Mesendoderm (in vitro differentiated cells): ENCODE results near the gene GPR31.

Experiments used
- DNase-seq: peaks from one replicate; pipeline ENCODE4 v3.0.0; 2013
- H2AK5ac ChIP-seq: 2 replicates; pipeline ENCODE4 v1.6.1; 2013; ENCODE audit warnings: low read length, inconsistent platforms
- H2BK120ac ChIP-seq: 2 replicates; pipeline ENCODE4 v1.6.1; 2013; ENCODE audit warnings: low read depth, mild to moderate bottlenecking, low read length, moderate library complexity, mixed read lengths
- H2BK15ac ChIP-seq: replicated peaks from 2 replicates; pipeline ENCODE4 v1.6.1; 2013; ENCODE audit warnings: low read depth, mild to moderate bottlenecking, moderate library complexity
- H2BK5ac ChIP-seq: 2 replicates; pipeline ENCODE4 v1.6.1; 2013; ENCODE audit warnings: low read length, inconsistent platforms
- H3K18ac ChIP-seq: 2 replicates; pipeline ENCODE4 v1.6.1; 2013; ENCODE audit warnings: mild to moderate bottlenecking, low read length, mixed read lengths
- H3K23ac ChIP-seq: one replicate; pipeline ENCODE4 v1.6.1; 2013; ENCODE audit warnings: low read length
- H3K27ac ChIP-seq: 2 replicates; pipeline ENCODE4 v1.5.1; 2013; ENCODE audit warnings: low read depth, mild to moderate bottlenecking, inconsistent platforms, low read length, moderate library complexity
- H3K27me3 ChIP-seq: 2 replicates; pipeline ENCODE4 v1.6.1; 2013; ENCODE audit warnings: low read length, control low read depth, mild to moderate bottlenecking, inconsistent platforms; ENCODE audit not compliant: insufficient read depth, poor library complexity
- H3K36me3 ChIP-seq: 2 replicates; pipeline ENCODE4 v1.6.1; 2013; ENCODE audit warnings: low read length, inconsistent platforms; ENCODE audit not compliant: control insufficient read depth, insufficient read depth
- H3K4ac ChIP-seq: one replicate; pipeline ENCODE4 v1.6.1; 2013; ENCODE audit warnings: low read depth, mild to moderate bottlenecking, low read length, moderate library complexity
- H3K4me1 ChIP-seq: 2 replicates; pipeline ENCODE4 v1.6.1; 2013; ENCODE audit warnings: low read depth, low read length, inconsistent platforms; ENCODE audit not compliant: control insufficient read depth
- H3K4me2 ChIP-seq: 2 replicates; pipeline ENCODE4 v1.6.1; 2013; ENCODE audit warnings: low read length
- H3K4me3 ChIP-seq: 2 replicates; pipeline ENCODE4 v1.5.1; 2013; ENCODE audit warnings: mild to moderate bottlenecking, low read length
- H3K56ac ChIP-seq: one replicate; pipeline ENCODE4 v1.6.1; 2013; ENCODE audit warnings: low read length
- H3K79me1 ChIP-seq: 2 replicates; pipeline ENCODE4 v1.6.1; 2013; ENCODE audit warnings: low read length, inconsistent platforms
- H3K79me2 ChIP-seq: 2 replicates; pipeline ENCODE4 v1.6.1; 2013; ENCODE audit warnings: mild to moderate bottlenecking, low read length; ENCODE audit not compliant: control insufficient read depth, insufficient read depth
- H3K9ac ChIP-seq: 2 replicates; pipeline ENCODE4 v1.6.1; 2013; ENCODE audit warnings: low read length, inconsistent platforms
- H4K5ac ChIP-seq: one replicate; pipeline ENCODE4 v1.6.1; 2013; ENCODE audit warnings: low read length
- H4K8ac ChIP-seq: one replicate; pipeline ENCODE4 v1.6.1; 2013; ENCODE audit warnings: low read depth, mild to moderate bottlenecking, control low read depth, low read length, moderate library complexity
- WGBS: extraction: QIAGEN DNeasy Blood & Tissue Kit; methylation state at CpG from one replicate; pipeline ENCODE4 v1.1.7; 2013; ENCODE audit warnings: low lambda C conversion rate, missing lambda C conversion rate; ENCODE audit not compliant: insufficient coverage; ENCODE audit errors: extremely low coverage; 5-methylcytosine and 5-hydroxymethylcytosine counted together

The GPR31 gene

DNA sequence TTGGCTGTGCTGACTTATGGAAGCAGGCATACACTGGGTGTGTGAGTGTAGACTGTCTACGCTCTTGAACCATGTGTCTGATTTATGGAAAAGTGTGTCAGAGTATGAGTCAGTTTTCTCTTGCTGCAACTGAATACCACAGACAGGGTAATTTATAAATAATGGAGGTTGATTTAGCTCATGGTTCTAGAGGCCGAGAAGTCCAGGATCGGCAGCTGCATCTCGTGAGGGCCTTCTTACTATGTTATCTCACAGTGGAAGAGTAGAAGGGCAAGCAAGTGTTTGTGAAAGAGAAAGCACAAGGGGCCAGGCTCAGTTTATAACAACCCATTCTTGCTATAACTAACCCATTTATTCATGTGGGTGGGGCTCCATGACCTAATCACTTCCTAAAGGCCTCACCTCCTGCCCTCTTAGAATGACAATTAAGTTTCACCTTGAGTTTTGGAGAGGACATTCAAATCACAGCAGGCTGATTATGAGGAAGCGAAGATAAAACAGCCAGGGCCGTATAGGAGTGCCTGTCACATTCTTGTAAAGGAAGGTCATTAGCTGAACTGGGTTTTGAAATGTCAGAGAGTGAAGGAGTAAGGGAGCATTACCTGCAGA is 6.7 kb downstream of the GPR31 start:
- DNase-seq, result peak; percentile 90
- Histone ChIP-seq H3K4me2 (no peak overlapping the region), H2BK15ac (no peak overlapping the region), H3K56ac (no peak overlapping the region), H3K23ac (no peak overlapping the region), H3K4me1 (peaks cover 3% of the 10 kb centered on the region), H3K27ac (no peak overlapping the region), H2BK120ac (no peak overlapping the region), H2AK5ac (no peak overlapping the region), H3K79me1 (no peaks in the 10 kb centered on the region), H3K79me2 (no peaks in the 10 kb centered on the region), H3K18ac (no peak overlapping the region), H3K4me3 (no peak overlapping the region), H3K4ac (no peak overlapping the region), H4K8ac (no peak overlapping the region), H2BK5ac (no peak overlapping the region), H3K27me3 (no peaks in the 10 kb centered on the region), H3K36me3 (no peaks in the 10 kb centered on the region), H4K5ac (no peak overlapping the region), H3K9ac (no peak overlapping the region)
- WGBS, result no CpG with 5 or more reads among the region's 6 CpGs

DNA sequence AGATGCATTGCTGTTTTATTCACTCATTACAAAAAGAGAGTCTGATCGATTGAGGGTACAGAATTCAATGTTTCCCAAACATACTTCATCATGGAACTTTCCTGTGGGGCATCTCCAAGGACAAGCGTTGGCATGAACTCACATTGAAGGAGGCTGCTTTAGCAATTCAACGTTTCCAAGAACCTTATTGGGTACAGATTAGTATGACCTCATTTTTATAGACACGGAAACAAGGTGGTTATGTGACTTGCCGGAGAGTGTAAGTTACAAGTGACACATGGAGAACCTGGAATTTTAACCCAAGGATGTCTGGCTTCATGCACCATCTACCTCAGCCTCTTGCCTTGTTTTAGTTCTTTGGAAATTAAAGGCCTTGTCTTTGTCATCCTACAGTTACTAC is 8.8 kb downstream of the GPR31 start:
- Histone ChIP-seq H3K79me2 (no peaks in the 10 kb centered on the region), H3K4me1 (peaks cover 3% of the 10 kb centered on the region), H3K56ac (no peak overlapping the region), H3K27ac (no peak overlapping the region), H3K36me3 (no peaks in the 10 kb centered on the region), H2BK15ac (no peak overlapping the region), H4K8ac (no peak overlapping the region), H3K9ac (no peak overlapping the region), H3K18ac (no peak overlapping the region), H3K4me2 (no peak overlapping the region), H2BK120ac (no peak overlapping the region), H3K27me3 (no peaks in the 10 kb centered on the region), H3K79me1 (no peaks in the 10 kb centered on the region), H3K23ac (no peak overlapping the region), H3K4me3 (no peak overlapping the region), H4K5ac (no peak overlapping the region), H3K4ac (no peak overlapping the region), H2AK5ac (no peak overlapping the region), H2BK5ac (no peak overlapping the region)
- no peak for DNase-seq
- no CpG with 5 or more reads among the region's 5 CpGs for WGBS

DNA sequence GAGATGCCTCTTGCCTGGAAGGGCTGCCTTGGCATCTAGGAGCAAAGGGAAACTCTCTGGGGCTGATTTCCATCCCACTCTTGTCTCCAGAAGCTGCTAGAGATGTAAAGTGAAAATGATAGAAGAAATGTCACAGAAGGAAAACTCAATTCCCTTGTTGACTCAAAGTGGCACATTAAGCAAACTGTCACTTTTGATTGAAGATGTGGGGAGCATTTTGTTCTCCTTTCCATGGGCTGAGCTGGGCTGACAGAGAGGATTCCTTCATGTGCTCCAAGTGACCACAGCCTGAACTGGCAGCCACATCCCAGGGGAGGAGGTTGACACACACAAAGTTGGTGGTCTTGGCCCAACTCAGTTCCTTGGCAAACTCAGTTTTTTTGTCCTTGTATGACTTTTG is 9.8 kb downstream of the GPR31 start:
- H2BK120ac ChIP-seq, result no peak overlapping the region
- H4K5ac ChIP-seq, result no peak overlapping the region
- no peak overlapping the region for H3K9ac ChIP-seq
- H3K4me3 ChIP-seq, result no peak overlapping the region
- H3K79me1 ChIP-seq, result no peaks in the 10 kb centered on the region
- H3K27me3 ChIP-seq, result no peaks in the 10 kb centered on the region
- H3K4me2 ChIP-seq, result no peak overlapping the region
- no peaks in the 10 kb centered on the region for H3K79me2 ChIP-seq
- H4K8ac ChIP-seq, result no peak overlapping the region
- no peak overlapping the region for H2AK5ac ChIP-seq
- H2BK5ac ChIP-seq, result no peak overlapping the region
- H3K56ac ChIP-seq, result no peak overlapping the region
- no peak overlapping the region for H2BK15ac ChIP-seq
- H3K23ac ChIP-seq, result no peak overlapping the region
- H3K4me1 ChIP-seq, result peaks cover 3% of the 10 kb centered on the region
- no peaks in the 10 kb centered on the region for H3K36me3 ChIP-seq
- no peak overlapping the region for H3K4ac ChIP-seq
- DNase-seq, result no peak
- no peak overlapping the region for H3K27ac ChIP-seq
- no peak overlapping the region for H3K18ac ChIP-seq

DNA sequence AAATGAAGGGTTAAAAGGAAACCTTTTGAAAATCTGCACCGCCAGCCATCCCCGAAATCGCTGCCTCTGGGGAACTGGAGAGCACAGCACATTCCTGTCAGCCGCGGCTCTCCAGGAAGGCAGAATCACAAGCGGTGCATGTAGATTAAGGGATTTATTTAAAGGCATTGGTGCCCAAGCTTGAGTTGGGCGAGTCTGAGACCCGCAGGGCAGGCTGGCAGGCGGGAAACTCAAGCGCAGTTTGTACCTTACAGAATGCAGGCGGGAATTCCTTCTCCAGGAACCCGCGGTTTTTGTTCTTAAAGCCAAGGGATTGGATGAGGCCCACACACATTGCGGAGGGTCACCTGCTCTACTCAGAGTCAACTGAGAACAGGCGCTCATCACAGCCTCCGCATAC is 10.8 kb downstream of the GPR31 start:
- H2BK15ac ChIP-seq, result no peak overlapping the region
- H3K36me3 ChIP-seq, result no peaks in the 10 kb centered on the region
- peak overlapping the region; percentile 28 for H3K9ac ChIP-seq
- H2BK120ac ChIP-seq, result no peak overlapping the region
- H3K23ac ChIP-seq, result no peak overlapping the region
- no peaks in the 10 kb centered on the region for H3K27me3 ChIP-seq
- WGBS, result no CpG with 5 or more reads among the region's 16 CpGs
- H3K27ac ChIP-seq, result no peak overlapping the region
- no peak overlapping the region for H4K8ac ChIP-seq
- no peak overlapping the region for H3K56ac ChIP-seq
- no peaks in the 10 kb centered on the region for H3K79me2 ChIP-seq
- no peak overlapping the region for H3K18ac ChIP-seq
- H3K4ac ChIP-seq, result no peak overlapping the region
- no peak overlapping the region for H3K4me3 ChIP-seq
- H2AK5ac ChIP-seq, result no peak overlapping the region
- H4K5ac ChIP-seq, result no peak overlapping the region
- DNase-seq, result peak; percentile 69
- peaks cover 3% of the 10 kb centered on the region for H3K4me1 ChIP-seq
- H2BK5ac ChIP-seq, result no peak overlapping the region
- no peaks in the 10 kb centered on the region for H3K79me1 ChIP-seq
- H3K4me2 ChIP-seq, result peak overlapping the region; percentile 27

DNA sequence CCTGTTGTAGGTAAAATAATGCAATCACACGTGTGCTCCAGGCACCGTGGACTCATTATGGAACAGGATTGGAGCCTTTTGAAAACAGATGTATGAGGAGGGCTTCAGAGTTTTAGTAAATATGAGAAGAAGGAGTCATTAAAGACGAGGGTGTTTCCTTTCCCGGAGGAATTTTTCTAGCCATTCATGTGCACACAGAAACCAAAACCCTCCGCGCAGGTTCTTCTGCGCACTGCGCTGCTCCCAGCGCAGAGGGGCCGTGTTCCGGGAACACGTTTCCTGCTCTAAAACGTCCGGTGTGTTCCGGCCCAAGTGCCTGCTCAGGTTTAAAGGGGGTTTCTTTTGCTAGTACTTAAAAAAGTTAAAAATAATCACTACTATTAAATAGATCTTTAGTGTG is 11.6 kb downstream of the GPR31 start:
- Histone ChIP-seq H3K79me2 (no peaks in the 10 kb centered on the region), H3K4me3 (no peak overlapping the region), H3K79me1 (no peaks in the 10 kb centered on the region), H4K5ac (no peak overlapping the region), H3K56ac (no peak overlapping the region), H3K23ac (no peak overlapping the region), H3K18ac (no peak overlapping the region), H3K9ac (no peak overlapping the region), H3K4me2 (no peak overlapping the region), H2BK5ac (no peak overlapping the region), H3K27ac (no peak overlapping the region), H4K8ac (no peak overlapping the region), H3K36me3 (no peaks in the 10 kb centered on the region), H2AK5ac (no peak overlapping the region), H3K27me3 (no peaks in the 10 kb centered on the region), H2BK120ac (no peak overlapping the region), H2BK15ac (no peak overlapping the region), H3K4ac (no peak overlapping the region), H3K4me1 (peaks cover 3% of the 10 kb centered on the region)
- WGBS, result no CpG with 5 or more reads among the region's 15 CpGs
- no peak for DNase-seq

DNA sequence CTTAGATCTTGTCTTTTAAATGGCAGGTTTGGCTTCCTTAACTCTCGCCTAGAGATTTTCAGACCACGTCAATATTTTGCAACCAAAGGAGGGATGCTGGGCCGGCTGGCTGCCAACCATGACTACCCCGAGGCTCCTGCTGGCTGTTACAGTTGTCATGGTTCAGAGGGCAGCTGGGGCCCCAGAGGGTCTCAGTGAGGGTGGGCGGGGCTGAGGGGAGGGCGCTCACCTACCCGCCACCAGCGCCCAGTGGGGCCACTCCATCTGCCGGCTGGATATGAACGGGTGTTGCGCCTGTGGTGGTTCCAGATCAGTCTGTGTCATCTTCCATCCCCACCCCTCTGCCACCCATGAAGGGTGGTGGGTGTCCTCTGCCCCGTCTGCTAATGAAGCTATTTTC is 12.3 kb downstream of the GPR31 start:
- no peak overlapping the region for H4K5ac ChIP-seq
- WGBS, result no CpG with 5 or more reads among the region's 12 CpGs
- H3K23ac ChIP-seq, result no peak overlapping the region
- no peak overlapping the region for H2BK5ac ChIP-seq
- H3K4me3 ChIP-seq, result no peak overlapping the region
- H3K4ac ChIP-seq, result no peak overlapping the region
- H3K27ac ChIP-seq, result no peak overlapping the region
- no peak overlapping the region for H3K18ac ChIP-seq
- no peaks in the 10 kb centered on the region for H3K79me1 ChIP-seq
- H2BK120ac ChIP-seq, result no peak overlapping the region
- H3K4me1 ChIP-seq, result peaks cover 3% of the 10 kb centered on the region
- H3K36me3 ChIP-seq, result no peaks in the 10 kb centered on the region
- no peaks in the 10 kb centered on the region for H3K79me2 ChIP-seq
- H4K8ac ChIP-seq, result no peak overlapping the region
- DNase-seq, result no peak
- no peak overlapping the region for H3K9ac ChIP-seq
- no peak overlapping the region for H2AK5ac ChIP-seq
- no peak overlapping the region for H3K56ac ChIP-seq
- no peak overlapping the region for H2BK15ac ChIP-seq
- H3K27me3 ChIP-seq, result no peaks in the 10 kb centered on the region
- H3K4me2 ChIP-seq, result no peak overlapping the region
